ENCODE results near the gene SERPINB13.
"Not testable (repeated sequence)": the region's sequence is repeated elsewhere in the genome, so short reads cannot be mapped to it uniquely, and the experiment has no call there.

The SERPINB13 gene

DNA sequence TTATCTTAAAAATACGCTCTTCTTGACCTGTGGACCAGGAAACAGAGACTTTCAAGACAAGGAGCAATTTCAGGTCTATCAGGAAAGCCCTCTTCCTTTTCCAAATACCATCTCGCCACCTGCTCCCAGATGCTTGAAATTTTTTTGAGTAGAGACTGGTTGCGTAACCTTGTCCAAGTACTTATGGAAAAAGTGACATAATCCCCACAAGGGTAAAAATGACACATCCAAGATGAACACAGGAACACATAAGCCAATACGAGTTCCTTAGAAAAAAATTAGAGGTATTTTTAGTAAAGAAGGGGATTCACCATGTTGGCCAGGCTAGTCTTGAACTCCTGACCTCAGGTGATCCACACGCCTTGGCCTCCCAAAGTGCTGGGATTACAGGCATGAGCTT lies 1.8 kb downstream of the SERPINB13 start:
- no peak for DNase-seq (ENCODE audit: insufficient read length, low spot score)
- no peak for FAIRE-seq

- no peak for FAIRE-seq
- no peak for DNase-seq (ENCODE audit: insufficient read length, low spot score)
Measured at GRCh38 chr18:63590373-63590772, 3.2 kb downstream of the SERPINB13 start.

- FAIRE-seq: no peak
- DNase-seq (ENCODE audit: insufficient read length, low spot score): no peak
Measured at GRCh38 chr18:63590966-63591695, 4.0 kb downstream of the SERPINB13 start.

DNA sequence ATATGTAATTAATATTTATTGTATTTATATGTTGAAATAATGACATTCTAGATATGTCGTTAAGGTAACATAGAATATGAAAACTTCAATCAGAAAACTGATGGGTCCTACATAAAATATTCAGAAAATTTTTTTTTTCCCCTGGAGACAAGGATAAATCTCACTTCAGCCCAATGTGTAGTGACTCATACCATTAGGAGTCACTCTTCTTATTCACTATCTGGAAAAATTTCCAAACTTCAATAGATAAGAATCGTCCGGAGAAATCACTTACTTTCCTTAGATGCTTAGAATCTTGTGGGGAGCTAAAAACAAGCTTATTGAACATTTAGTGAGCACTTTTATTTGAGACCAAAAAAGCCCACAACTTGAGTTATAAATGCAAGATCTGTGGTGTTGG lies 4.6 kb downstream of the SERPINB13 start:
- FAIRE-seq (no peak), DNase-seq (ENCODE audit: insufficient read length, low spot score) (no peak)

DNA sequence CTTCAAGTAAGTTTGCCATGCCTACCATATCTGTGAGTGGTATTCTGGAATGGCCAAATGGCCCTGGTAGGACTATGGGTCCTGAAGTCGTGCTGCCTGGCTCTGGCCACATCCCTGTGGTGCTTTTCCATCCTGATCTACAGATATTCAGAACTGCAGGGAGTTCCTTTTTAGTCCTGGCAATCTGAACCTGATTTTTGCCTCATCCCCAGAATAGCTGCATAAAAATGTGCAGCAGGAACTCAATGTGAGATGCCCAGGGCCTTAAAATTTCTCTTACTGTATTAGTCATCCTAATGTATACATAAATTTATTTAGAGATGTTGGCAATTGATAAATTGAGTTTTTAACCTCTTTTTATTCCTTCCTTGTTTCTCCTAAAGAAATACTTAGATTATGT lies 5.3 kb downstream of the SERPINB13 start:
- no peak for FAIRE-seq

GRCh38 chr18:63596964-63597363 lies 9.8 kb downstream of the SERPINB13 start:
- DNase-seq (ENCODE audit: insufficient read length, low spot score) (no peak), FAIRE-seq (no peak)

More for the DNA sequence above, 5.3 kb downstream of the SERPINB13 start:
- no peak for DNase-seq (ENCODE audit: insufficient read length, low spot score)

- no peak for DNase-seq (ENCODE audit: insufficient read length, low spot score)
- FAIRE-seq: no peak
Measured at GRCh38 chr18:63603355-63603754, 16.2 kb downstream of the SERPINB13 start.

DNA sequence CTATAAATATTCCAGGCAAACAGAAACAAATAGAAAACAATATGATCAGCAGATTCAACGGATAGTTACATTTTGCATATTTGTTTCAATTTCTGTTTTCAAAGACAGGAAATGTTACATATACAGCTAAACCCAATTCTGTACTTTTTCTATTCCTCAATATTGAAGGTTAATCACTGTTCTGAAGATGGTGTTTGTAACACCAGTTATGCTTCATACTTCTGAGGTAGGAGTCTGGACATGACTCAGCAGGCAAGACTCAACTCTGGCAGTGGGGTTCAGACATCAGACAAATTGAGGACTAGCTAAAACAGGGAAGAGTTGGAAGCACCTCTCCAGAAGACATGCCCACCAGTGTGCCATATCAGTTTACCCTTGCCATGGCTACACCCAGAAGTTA lies 16.6 kb downstream of the SERPINB13 start:
- no peak for FAIRE-seq
- DNase-seq (ENCODE audit: insufficient read length, low spot score): no peak

DNA sequence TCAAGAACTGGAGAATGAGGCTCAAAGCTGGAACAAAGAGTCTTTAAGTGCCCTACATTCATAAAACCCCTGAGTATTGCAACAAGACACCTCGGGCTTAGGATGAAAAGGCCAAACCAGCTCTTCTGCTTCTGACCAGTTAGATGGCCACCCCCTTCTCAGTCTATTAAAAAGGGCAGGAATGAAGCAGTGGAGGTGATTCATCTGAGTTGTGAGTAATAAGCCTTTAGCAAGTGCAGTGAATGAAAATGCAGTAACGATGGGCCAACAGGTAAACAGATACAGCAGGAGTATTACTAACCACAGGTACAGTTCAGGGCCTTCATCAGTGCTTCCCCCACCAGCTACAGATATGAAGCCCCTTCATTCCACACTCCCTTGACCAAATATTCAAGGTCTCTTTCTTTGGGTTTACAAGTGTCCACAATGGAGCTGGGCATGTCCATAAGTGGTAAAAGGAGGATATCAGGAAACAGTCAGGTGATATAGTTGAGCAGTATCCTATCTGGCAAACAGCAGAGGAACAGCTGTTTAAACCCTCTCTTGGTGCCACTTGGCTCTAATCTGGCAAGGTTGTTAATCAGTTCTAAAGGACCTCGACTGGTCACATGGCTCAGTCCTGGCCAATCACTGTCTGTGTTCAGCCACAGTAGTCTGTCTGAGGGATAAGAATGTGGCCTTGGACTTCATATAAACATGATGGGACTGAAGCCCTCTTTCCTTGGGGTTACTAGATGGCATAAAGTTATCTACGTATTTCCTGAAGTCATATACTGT lies 17.8 kb downstream of the SERPINB13 start:
- FAIRE-seq (no peak), DNase-seq (ENCODE audit: insufficient read length, low spot score) (no peak)

- DNase-seq (ENCODE audit: insufficient read length, low spot score) (no peak), FAIRE-seq (no peak)
Measured at GRCh38 chr18:63606526-63606925, 19.4 kb downstream of the SERPINB13 start.

DNA sequence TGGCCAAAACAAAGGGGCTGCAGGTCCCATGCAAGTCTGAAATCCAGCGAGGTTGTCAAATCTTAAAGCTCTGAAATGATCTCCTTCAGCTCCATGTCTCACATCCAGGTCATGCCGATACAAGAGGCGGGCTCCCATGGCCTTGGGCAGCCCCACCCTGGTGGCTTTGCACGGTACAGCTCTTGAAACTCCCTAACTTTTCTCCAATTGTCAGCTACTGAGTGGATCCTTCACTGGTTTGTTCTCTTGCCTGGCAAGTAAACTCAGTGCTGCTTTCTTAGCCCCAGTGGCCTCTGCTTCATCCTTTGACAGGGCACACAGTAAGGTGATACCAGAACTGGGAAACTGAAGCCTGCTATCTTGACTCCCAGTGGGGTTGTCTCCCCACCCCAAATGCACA lies 26.3 kb downstream of the SERPINB13 start:
- DNase-seq (ENCODE audit: insufficient read length, low spot score) (no peak), FAIRE-seq (no peak)

DNA sequence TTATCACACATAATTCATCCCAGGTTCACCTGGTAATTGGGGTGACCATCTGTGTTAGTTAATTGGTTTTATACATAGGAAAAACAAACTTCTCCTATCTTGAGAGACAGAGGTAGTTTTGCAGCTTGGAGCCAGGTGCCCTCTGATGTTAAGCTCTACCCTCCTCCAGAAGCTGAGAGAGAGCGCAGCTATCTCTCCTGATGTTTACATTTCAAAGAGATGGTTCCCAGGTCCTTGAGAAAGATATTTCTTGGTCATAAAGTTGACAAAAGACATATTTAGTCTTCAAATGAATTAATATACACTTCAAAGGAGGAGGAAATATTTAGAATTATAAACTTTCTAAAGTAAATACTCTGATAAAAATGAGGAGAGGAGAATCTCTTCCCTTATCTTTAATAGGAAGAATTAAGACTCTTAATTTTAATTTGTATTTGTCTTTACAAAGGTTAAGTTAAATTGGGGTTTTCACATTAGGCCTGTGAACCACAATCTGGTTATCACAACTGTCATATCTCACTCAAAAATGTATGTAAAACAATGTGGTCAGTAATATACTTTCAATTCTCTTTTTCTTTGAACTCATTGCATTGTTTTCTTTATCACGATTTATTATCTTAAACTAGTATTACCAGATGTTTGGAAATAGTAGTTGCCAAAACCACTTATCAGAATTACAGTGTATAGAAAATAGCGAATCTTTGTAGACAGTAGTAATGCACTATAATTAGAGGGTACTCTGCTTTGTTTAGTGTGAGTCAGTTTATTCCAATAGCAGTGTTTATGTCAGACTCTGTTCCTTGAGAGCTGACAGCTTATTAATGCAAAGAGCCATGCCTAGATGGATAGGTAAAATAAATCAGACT lies 30.1 kb downstream of the SERPINB13 start:
- DNase-seq (ENCODE audit: insufficient read length, low spot score) (no peak), FAIRE-seq (no peak)

- no peak for FAIRE-seq
Measured at GRCh38 chr18:63617915-63618234, 30.7 kb downstream of the SERPINB13 start.

GRCh38 chr18:63619661-63620060 lies 32.5 kb downstream of the SERPINB13 start:
- DNase-seq (ENCODE audit: insufficient read length, low spot score) (no peak), FAIRE-seq (no peak)

More at GRCh38 chr18:63617915-63618234, 30.7 kb downstream of the SERPINB13 start:
- DNase-seq (ENCODE audit: insufficient read length, low spot score): no peak

DNA sequence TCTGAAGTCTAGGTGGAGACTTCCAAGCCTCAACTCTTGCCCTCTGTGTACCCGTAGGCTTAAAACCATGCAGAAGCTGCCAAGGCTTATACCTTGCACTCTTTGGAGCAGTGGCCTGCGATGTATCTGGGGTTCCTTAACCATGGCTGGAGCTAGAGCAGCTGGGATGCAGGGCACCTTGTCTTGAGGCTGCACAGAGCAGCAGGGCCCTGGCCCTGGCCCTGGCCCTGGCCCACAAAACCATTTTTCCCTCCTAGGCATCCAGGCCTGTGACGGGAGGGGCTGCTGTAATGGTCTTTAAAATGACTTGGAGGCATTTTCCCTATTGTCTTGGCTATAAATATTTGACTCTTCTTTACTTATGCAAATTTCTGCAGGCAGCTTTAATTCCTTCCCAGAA lies 37.7 kb downstream of the SERPINB13 start:
- DNase-seq (ENCODE audit: insufficient read length, low spot score) (no peak), FAIRE-seq (no peak)

- FAIRE-seq (no peak), DNase-seq (ENCODE audit: insufficient read length, low spot score) (no peak)
Measured at GRCh38 chr18:63626431-63626830, 39.3 kb downstream of the SERPINB13 start.

GRCh38 chr18:63627819-63628218 lies 40.7 kb downstream of the SERPINB13 start:
- DNase-seq (ENCODE audit: insufficient read length, low spot score) (no peak), FAIRE-seq (no peak)

GRCh38 chr18:63637703-63638102 lies 50.6 kb downstream of the SERPINB13 start:
- DNase-seq (ENCODE audit: insufficient read length, low spot score): no peak
- FAIRE-seq: no peak

GRCh38 chr18:63641157-63641680 lies 54.1 kb downstream of the SERPINB13 start:
- DNase-seq (ENCODE audit: insufficient read length, low spot score); FAIRE-seq: not testable (repeated sequence)

DNA sequence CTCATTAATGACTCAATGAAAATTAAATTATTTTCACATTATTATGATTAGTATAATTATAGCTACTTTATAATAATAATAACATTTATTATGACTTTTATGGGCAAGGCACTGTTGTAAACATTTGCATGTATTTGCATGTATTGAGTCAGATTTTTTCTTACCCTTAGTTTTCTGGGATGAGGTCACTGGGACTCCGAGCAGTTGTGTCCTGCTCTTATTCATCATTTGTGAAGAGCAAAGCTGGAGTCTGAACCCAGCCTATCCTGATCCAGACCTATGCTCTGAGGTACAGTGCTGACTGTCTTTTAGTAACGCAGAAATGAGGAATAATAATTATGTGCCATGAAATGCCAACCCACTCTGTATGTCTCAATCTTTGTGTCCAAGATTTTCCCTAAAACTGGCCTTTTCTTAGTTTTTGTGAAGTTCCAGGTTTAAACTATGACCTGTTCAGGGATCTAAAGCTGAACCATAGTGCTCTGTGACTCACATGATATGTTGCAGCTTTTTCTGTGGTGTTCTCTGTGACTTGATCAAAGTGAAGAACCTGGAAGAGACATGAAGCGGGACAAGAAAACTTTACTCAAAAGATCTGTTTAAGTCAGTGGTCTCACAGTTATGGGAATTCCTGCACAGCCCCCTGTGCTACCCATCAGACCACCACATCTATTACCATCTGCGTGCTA lies 55.7 kb downstream of the SERPINB13 start:
- FAIRE-seq; DNase-seq (ENCODE audit: insufficient read length, low spot score): not testable (repeated sequence)

Measured in HTR-8/SVneo (cell line).